ENCODE results near the gene KCNQ1.

KCNQ1 gene

GRCh38 chr11:2572491-2573239 lies 127.9 kb downstream of the KCNQ1 start:
- H3K4me1 Mint-ChIP-seq = no peaks in the 10 kb centered on the region
- no peaks in the 10 kb centered on the region for H3K27me3 Mint-ChIP-seq
- H3K4me3 Mint-ChIP-seq = no peak overlapping the region
- H3K9me3 Mint-ChIP-seq = no peaks in the 10 kb centered on the region
- H3K36me3 Mint-ChIP-seq = no peaks in the 10 kb centered on the region
- ATAC-seq = no peak
- no peak overlapping the region for H3K27ac Mint-ChIP-seq

- no peaks in the 10 kb centered on the region for H3K4me1 Mint-ChIP-seq
- H3K9me3 Mint-ChIP-seq = no peaks in the 10 kb centered on the region
These were observed 128.6 kb downstream of the KCNQ1 start for GRCh38 chr11:2573240-2574042.

GRCh38 chr11:2574043-2574552 lies 129.3 kb downstream of the KCNQ1 start:
- H3K4me3 Mint-ChIP-seq = no peak overlapping the region
- H3K36me3 Mint-ChIP-seq = no peaks in the 10 kb centered on the region
- H3K27ac Mint-ChIP-seq = no peak overlapping the region
- no peaks in the 10 kb centered on the region for H3K27me3 Mint-ChIP-seq
- no peaks in the 10 kb centered on the region for H3K9me3 Mint-ChIP-seq
- ATAC-seq = no peak
- H3K4me1 Mint-ChIP-seq = no peaks in the 10 kb centered on the region

More at GRCh38 chr11:2573240-2574042, 128.6 kb downstream of the KCNQ1 start:
- no peaks in the 10 kb centered on the region for H3K36me3 Mint-ChIP-seq
- H3K27ac Mint-ChIP-seq = no peak overlapping the region
- H3K4me3 Mint-ChIP-seq = no peak overlapping the region
- no peak for ATAC-seq
- no peaks in the 10 kb centered on the region for H3K27me3 Mint-ChIP-seq

- Mint-ChIP-seq H3K27me3 (no peaks in the 10 kb centered on the region), H3K4me1 (no peaks in the 10 kb centered on the region), H3K36me3 (no peaks in the 10 kb centered on the region), H3K27ac (no peak overlapping the region), H3K9me3 (no peaks in the 10 kb centered on the region), H3K4me3 (no peak overlapping the region)
- ATAC-seq = no peak
These were observed 130.0 kb downstream of the KCNQ1 start for GRCh38 chr11:2574553-2575535.

GRCh38 chr11:2575591-2576051 lies 130.8 kb downstream of the KCNQ1 start:
- Mint-ChIP-seq H3K9me3 (no peaks in the 10 kb centered on the region), H3K27ac (no peak overlapping the region), H3K36me3 (no peaks in the 10 kb centered on the region), H3K4me3 (no peak overlapping the region), H3K27me3 (no peaks in the 10 kb centered on the region), H3K4me1 (no peaks in the 10 kb centered on the region)
- no peak for ATAC-seq

GRCh38 chr11:2576111-2576510 lies 131.3 kb downstream of the KCNQ1 start:
- Mint-ChIP-seq H3K36me3 (no peaks in the 10 kb centered on the region), H3K27me3 (no peaks in the 10 kb centered on the region), H3K9me3 (no peaks in the 10 kb centered on the region), H3K4me1 (no peaks in the 10 kb centered on the region), H3K27ac (no peak overlapping the region), H3K4me3 (no peak overlapping the region)
- ATAC-seq = no peak

GRCh38 chr11:2576549-2576948 lies 131.7 kb downstream of the KCNQ1 start:
- Mint-ChIP-seq H3K27ac (no peak overlapping the region), H3K27me3 (no peaks in the 10 kb centered on the region), H3K36me3 (no peaks in the 10 kb centered on the region), H3K4me3 (no peak overlapping the region), H3K4me1 (no peaks in the 10 kb centered on the region), H3K9me3 (no peaks in the 10 kb centered on the region)
- ATAC-seq = no peak

- no peaks in the 10 kb centered on the region for H3K27me3 Mint-ChIP-seq
- H3K4me1 Mint-ChIP-seq = no peaks in the 10 kb centered on the region
- no peak overlapping the region for H3K4me3 Mint-ChIP-seq
- H3K27ac Mint-ChIP-seq = no peak overlapping the region
- no peaks in the 10 kb centered on the region for H3K36me3 Mint-ChIP-seq
- ATAC-seq = peak; percentile 28
- H3K9me3 Mint-ChIP-seq = no peaks in the 10 kb centered on the region
These were observed 132.5 kb downstream of the KCNQ1 start for GRCh38 chr11:2577031-2577990.

GRCh38 chr11:2577991-2578928 lies 133.5 kb downstream of the KCNQ1 start:
- H3K27me3 Mint-ChIP-seq = no peaks in the 10 kb centered on the region
- no peak for ATAC-seq
- no peaks in the 10 kb centered on the region for H3K4me1 Mint-ChIP-seq
- no peaks in the 10 kb centered on the region for H3K9me3 Mint-ChIP-seq
- H3K27ac Mint-ChIP-seq = no peak overlapping the region
- H3K4me3 Mint-ChIP-seq = no peak overlapping the region
- no peaks in the 10 kb centered on the region for H3K36me3 Mint-ChIP-seq

GRCh38 chr11:2578929-2579270 lies 134.1 kb downstream of the KCNQ1 start:
- no peaks in the 10 kb centered on the region for H3K36me3 Mint-ChIP-seq
- H3K9me3 Mint-ChIP-seq = no peaks in the 10 kb centered on the region
- no peak overlapping the region for H3K27ac Mint-ChIP-seq
- H3K4me3 Mint-ChIP-seq = no peak overlapping the region
- H3K27me3 Mint-ChIP-seq = no peaks in the 10 kb centered on the region
- no peaks in the 10 kb centered on the region for H3K4me1 Mint-ChIP-seq
- no peak for ATAC-seq

GRCh38 chr11:2579315-2580060 lies 134.7 kb downstream of the KCNQ1 start:
- no peaks in the 10 kb centered on the region for H3K9me3 Mint-ChIP-seq
- ATAC-seq = no peak
- no peaks in the 10 kb centered on the region for H3K27me3 Mint-ChIP-seq
- no peaks in the 10 kb centered on the region for H3K36me3 Mint-ChIP-seq
- no peak overlapping the region for H3K27ac Mint-ChIP-seq
- no peaks in the 10 kb centered on the region for H3K4me1 Mint-ChIP-seq
- no peak overlapping the region for H3K4me3 Mint-ChIP-seq

- Mint-ChIP-seq H3K27ac (no peak overlapping the region), H3K36me3 (no peaks in the 10 kb centered on the region), H3K4me3 (no peak overlapping the region), H3K27me3 (no peaks in the 10 kb centered on the region), H3K4me1 (no peaks in the 10 kb centered on the region), H3K9me3 (no peaks in the 10 kb centered on the region)
- ATAC-seq = no peak
These were observed 135.2 kb downstream of the KCNQ1 start for GRCh38 chr11:2580061-2580421.

GRCh38 chr11:2580571-2581001 lies 135.8 kb downstream of the KCNQ1 start:
- Mint-ChIP-seq H3K36me3 (no peaks in the 10 kb centered on the region), H3K27ac (no peak overlapping the region), H3K9me3 (no peaks in the 10 kb centered on the region), H3K4me1 (no peaks in the 10 kb centered on the region), H3K27me3 (no peaks in the 10 kb centered on the region), H3K4me3 (no peak overlapping the region)
- ATAC-seq = no peak

Data from stimulated activated memory B cell treated with anti-CD40 and anti-IgM and Interleukin-4, amounts not matched to agents 10 μg/mL and 1 μg/mL and 100 μg/mL, for 72 hours (primary cell).